ENCODE data around the gene EMP1.

- TF ChIP-seq CTCF (IDR thresholded peaks at IDR 0.05) (no peak), HDAC2 (IDR thresholded peaks at IDR 0.05) (no peak), JUNB (IDR thresholded peaks at IDR 0.05) (no peak), NR3C1 (IDR thresholded peaks at IDR 0.05) (no peak)
These were observed 2.9 kb upstream of the EMP1 start for GRCh38 chr12:13193505-13194231.
